ENCODE data around the gene DNM1.

The DNM1 gene

GRCh38 chr9:128203024-128203706, at the start of gene DNM1:
Gene DNM1 (plus strand): TSS chr9:128203379. CDS start chr9:128203471, 92 bp downstream.
- ChIA-PET CTCF (interaction anchor here (0.6 to 0.9 kb wide), 3 partner anchors 9 to 11 kb away, joined by 3 read pairs; no protein-coding TSS in a partner anchor), POLR2A (interaction anchor here (0.9 to 1.3 kb wide), 3 partner anchors 10 to 74 kb away, joined by 3 to 8 read pairs (median 4); partner anchors contain the start of genes GOLGA2 and SWI5)
- TF ChIP-seq LEF1 (IDR thresholded peaks at IDR 0.05; ENCODE audit: borderline replicate concordance), result peak; percentile 69; the same call in 1 of the 2 replicates
- TF ChIP-seq ARNT (IDR thresholded peaks at IDR 0.05), result 0 out of 2 replicates have a peak, but pooled peaks have one; percentile 41
- TF ChIP-seq FOXM1 (IDR thresholded peaks at IDR 0.05; ENCODE audit: borderline replicate concordance), result 0 out of 2 replicates have a peak, but pooled peaks have one; percentile 17
- no peak for TF ChIP-seq BHLHE40 (IDR thresholded peaks at IDR 0.05; ENCODE audit: borderline replicate concordance)
- DNase-seq (ENCODE audit: extremely low spot score), result peak; percentile 97

- DNase-seq (ENCODE audit: extremely low spot score), result no peak
- CTCF ChIA-PET, result no interaction called here
Measured at GRCh38 chr9:128153947-128154695, 49.1 kb upstream of the DNM1 start.

GRCh38 chr9:128155736-128156500, 47.3 kb upstream of the DNM1 start:
- CTCF ChIA-PET, result no interaction called here
- no peak for DNase-seq (ENCODE audit: extremely low spot score)
- POLR2A ChIA-PET, result no interaction called here
- TF ChIP-seq PKNOX1 (IDR thresholded peaks at IDR 0.05), result 0 out of 2 replicates have a peak, but pooled peaks have one; percentile 19
- no peak for TF ChIP-seq SP1 (IDR thresholded peaks at IDR 0.05)

More at GRCh38 chr9:128153947-128154695, 49.1 kb upstream of the DNM1 start:
- TF ChIP-seq PKNOX1 (IDR thresholded peaks at IDR 0.05) (no peak), L3MBTL2 (conservative IDR thresholded peaks at IDR 0.05) (no peak), CTBP1 (IDR thresholded peaks at IDR 0.05; ENCODE audit: borderline replicate concordance) (no peak)
- POLR2A ChIA-PET, result no interaction called here

- DNase-seq (ENCODE audit: extremely low spot score), result no peak
Measured at GRCh38 chr9:128159522-128159783, 43.7 kb upstream of the DNM1 start.

DNA sequence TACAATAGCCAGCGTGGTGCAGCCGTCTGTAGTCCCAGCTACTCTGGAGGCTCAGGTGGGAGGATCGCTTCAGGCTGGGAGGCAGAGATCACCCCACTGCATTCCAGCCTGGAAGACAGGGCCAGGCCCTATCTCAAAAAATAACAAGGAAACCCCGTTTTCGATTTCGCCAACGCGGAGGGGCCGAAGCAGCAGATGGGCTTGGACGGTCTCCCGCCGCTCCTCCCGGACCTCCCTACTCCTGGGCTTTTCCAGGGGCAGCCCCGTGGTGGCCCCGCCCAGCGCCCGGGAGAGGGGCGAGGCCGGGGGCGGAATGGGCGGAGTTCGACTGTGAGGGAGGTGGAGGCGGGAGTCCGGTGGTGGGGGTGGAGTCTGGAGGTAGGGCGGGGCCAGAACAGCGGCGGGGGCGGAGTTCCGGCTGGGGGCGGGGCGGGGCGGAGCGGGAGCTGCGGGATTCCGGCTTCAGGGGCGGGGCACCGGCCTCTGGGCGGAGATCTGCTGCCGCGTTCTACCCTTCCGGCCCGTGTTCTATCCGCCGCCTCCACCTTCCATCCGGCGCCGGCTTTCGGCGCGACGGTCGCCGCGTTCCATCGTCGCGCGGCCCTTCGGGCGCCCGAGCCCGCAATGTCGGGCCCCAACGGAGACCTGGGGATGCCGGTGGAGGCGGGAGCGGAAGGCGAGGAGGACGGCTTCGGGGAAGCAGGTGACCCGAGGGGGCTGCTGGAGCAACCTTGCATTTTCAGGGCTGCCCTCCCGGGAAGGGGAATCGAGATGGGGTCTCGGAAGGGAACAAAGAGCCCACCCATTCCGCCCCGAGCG, 43.2 kb upstream of the DNM1 start, which contains the start of gene BBLN:
TSS of gene BBLN (plus strand) at position 482 of the 819 bp plus-strand sequence. CDS start at position 625, 143 bp downstream.
- TF ChIP-seq L3MBTL2 (conservative IDR thresholded peaks at IDR 0.05) (peak; percentile 66), FOXK2 (IDR thresholded peaks at IDR 0.05) (no peak)
- peak; percentile 99 for DNase-seq (ENCODE audit: extremely low spot score)
- CTCF ChIA-PET, result interaction anchor here (0.8 to 0.9 kb wide), 2 partner anchors 9 kb away, joined by 3 to 4 read pairs; no protein-coding TSS in a partner anchor
- POLR2A ChIA-PET, result interaction anchor here (0.7 to 1.8 kb wide), 12 partner anchors 9 to 260 kb away, joined by 3 to 15 read pairs (median 4); partner anchors contain the start of genes CERCAM and EEIG1

More at GRCh38 chr9:128159522-128159783, 43.7 kb upstream of the DNM1 start:
- CTCF ChIA-PET, result interaction anchor here (0.9 kb wide), 1 partner anchor 9 kb away, joined by 4 read pairs; no protein-coding TSS in a partner anchor
- peak; percentile 69; the same call in 1 of the 2 replicates for TF ChIP-seq L3MBTL2 (conservative IDR thresholded peaks at IDR 0.05)
- TF ChIP-seq LEF1 (IDR thresholded peaks at IDR 0.05; ENCODE audit: borderline replicate concordance), result no peak
- POLR2A ChIA-PET, result interaction anchor here (0.7 to 1.8 kb wide), 12 partner anchors 9 to 261 kb away, joined by 3 to 15 read pairs (median 4); partner anchors contain the start of genes CERCAM and EEIG1

DNA sequence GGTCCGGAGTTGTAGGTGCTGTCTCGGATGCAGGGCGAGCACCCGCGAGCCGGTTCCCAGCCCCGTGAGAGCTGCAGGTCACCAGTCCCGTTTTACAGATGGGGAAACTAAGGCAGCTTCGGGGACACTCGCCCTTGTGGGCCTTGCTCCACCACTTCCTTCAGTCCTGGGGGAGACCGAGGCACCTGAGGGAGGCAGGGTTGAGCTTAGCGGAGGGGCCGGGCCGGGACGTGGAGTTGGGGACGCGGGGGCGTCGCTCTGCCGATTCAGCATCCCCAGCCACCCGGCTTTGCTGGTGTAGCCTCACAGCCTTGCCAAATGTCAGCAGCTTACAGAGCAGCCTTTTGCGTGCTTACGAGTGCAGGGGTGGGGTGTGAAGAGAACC, 42.6 kb upstream of the DNM1 start:
- DNase-seq (ENCODE audit: extremely low spot score), result no peak
- POLR2A ChIA-PET, result interaction anchor here (1.6 to 1.8 kb wide), 4 partner anchors 14 to 259 kb away, joined by 4 to 7 read pairs (median 6); partner anchors contain the start of genes CERCAM and CIZ1
- CTCF ChIA-PET, result interaction anchor here (0.6 to 0.8 kb wide), 2 partner anchors 10 to 23 kb away, joined by 3 to 4 read pairs; no protein-coding TSS in a partner anchor
- TF ChIP-seq ZNF384 (IDR thresholded peaks at IDR 0.05), result no peak
- no peak for TF ChIP-seq HDGF (IDR thresholded peaks at IDR 0.05; ENCODE audit: borderline replicate concordance)
- no peak for TF ChIP-seq FOXA1 (IDR thresholded peaks at IDR 0.05)
- no peak for TF ChIP-seq BHLHE40 (IDR thresholded peaks at IDR 0.05; ENCODE audit: borderline replicate concordance)
- TF ChIP-seq TARDBP (IDR thresholded peaks at IDR 0.05), result no peak
- TF ChIP-seq SUZ12 (IDR thresholded peaks at IDR 0.05), result no peak
- no peak for TF ChIP-seq LEF1 (IDR thresholded peaks at IDR 0.05; ENCODE audit: borderline replicate concordance)
- TF ChIP-seq FOXK2 (IDR thresholded peaks at IDR 0.05), result no peak
- no peak for TF ChIP-seq L3MBTL2 (conservative IDR thresholded peaks at IDR 0.05)

All from HEK293T (cell line).